ENCODE data around the gene PIGS. TPM values are rescaled to one million over a fixed set of nuclear protein-coding genes. Genes with fewer than 3 reads are reported as not detected.
A peak's percentile ranks its signal among the peaks of the same experiment; 100 is the strongest.

The PIGS gene
- total and polyA plus RNA-seq, 2 of the 4 experiments (the other 2 are of a cell fraction): 28.7 to 78.9 TPM

GRCh38 chr17:28552176-28552999, 18.9 kb downstream of the PIGS start, which contains the start of gene UNC119:
TSS of gene UNC119 (minus strand) at chr17:28552624. CDS start at chr17:28552557, 67 bp downstream.
- H4K91ac ChIP-seq (ENCODE audit: insufficient read depth, low read depth, low read length): no peak within 1 kb of the TSS
- BruUV-seq (replicated peaks): no TSS peak
- 0 out of 2 replicates have a peak within 1 kb of the TSS, but pooled peaks have one; percentile 10 for H3K18ac ChIP-seq (ENCODE audit: low read depth, low read length)
- H2AK9ac ChIP-seq (replicated peaks; ENCODE audit: low read depth, low read length, poor library complexity): peak within 1 kb of the TSS; percentile 92
- DNase-seq: peak; percentile 46
- no peak within 1 kb of the TSS for H2BK15ac ChIP-seq (ENCODE audit: low read depth, low read length)
- H3K23ac ChIP-seq (ENCODE audit: low read depth, low read length): peak within 1 kb of the TSS; percentile 79
- peaks cover 10% of the 10 kb centered on the region; the same call in 1 of the 2 replicates for H3K9me1 ChIP-seq (ENCODE audit: insufficient read depth, low read length)
- peaks cover 27% of the 10 kb centered on the region for H3K36me3 ChIP-seq (ENCODE audit: control insufficient read depth, insufficient read depth, low read length)
- peak within 1 kb of the TSS; percentile 99 for H3K4me2 ChIP-seq (ENCODE audit: low read depth, low read length)
- dilution Hi-C loops (cut with HindIII; ENCODE audit: low sequenced_read_pairs, unreplicated experiment) (no loop called here), in situ Hi-C loops (cut with MboI; ENCODE audit: low sequenced_read_pairs) (no loop called here), intact Hi-C loops (cut with micrococcal nuclease) (no loop called here)
- H4K8ac ChIP-seq (ENCODE audit: low read depth in 2 of 2, low read length in 2 of 2): peak within 1 kb of the TSS; percentile 9 to 69; a peak in 1 of 4 replicates
- H3K4me3 ChIP-seq (ENCODE audit: insufficient read depth, low read depth, low read length): peak within 1 kb of the TSS; percentile 81
- peak within 1 kb of the TSS; percentile 22 for H2BK5ac ChIP-seq (ENCODE audit: low read depth, low read length, poor library complexity, severe bottlenecking)
- TF ChIP-seq POLR2A (IDR thresholded peaks at IDR 0.05; ENCODE audit: low read depth, low read length) (0 out of 2 replicates have a peak, but pooled peaks have one; percentile 41), MAZ (IDR thresholded peaks at IDR 0.05; ENCODE audit: borderline replicate concordance, low read depth, low read length) (peak; percentile 39; the same call in 1 of the 2 replicates), MXI1 (IDR thresholded peaks at IDR 0.05; ENCODE audit: borderline replicate concordance, low read depth, low read length) (peak; percentile 6; the same call in 1 of the 2 replicates), BHLHE40 (IDR thresholded peaks at IDR 0.05; ENCODE audit: low read depth, low read length) (no peak), SMC3 (IDR thresholded peaks at IDR 0.05; ENCODE audit: low read depth, low read length) (no peak)
- H2AK5ac ChIP-seq (ENCODE audit: low read depth, low read length): peak within 1 kb of the TSS; percentile 54
- peak within 1 kb of the TSS; percentile 63 for H3K4ac ChIP-seq (ENCODE audit: low read depth, low read length)
- 5% methylated on average over 8 of the region's 67 CpGs; no CpG with 5 or more reads in 1 of the 2 experiments for WGBS, 2 experiments (ENCODE audit: extremely low coverage in 2 of 2, insufficient read length in 1 of 2)
- H2AFZ ChIP-seq (replicated peaks; ENCODE audit: low read length, poor library complexity): peak within 1 kb of the TSS; percentile 94
- ATAC-seq (ENCODE audit: low read depth): peak; percentile 96
- H3K9me3 ChIP-seq (ENCODE audit: control insufficient read depth, insufficient read depth, low read length): no peaks in the 10 kb centered on the region
- H3K27ac ChIP-seq (ENCODE audit: insufficient read depth, low read length): peak within 1 kb of the TSS; percentile 17; the same call in 1 of the 2 replicates
- H3K4me1 ChIP-seq (ENCODE audit: control insufficient read depth, insufficient read depth, low read length): peaks cover 6% of the 10 kb centered on the region
- H3K27me3 ChIP-seq (ENCODE audit: control insufficient read depth, insufficient read depth, low read length): no peaks in the 10 kb centered on the region
- H4K5ac ChIP-seq (ENCODE audit: low read depth, low read length): peak within 1 kb of the TSS; percentile 39
- H4K20me1 ChIP-seq (ENCODE audit: insufficient read depth, low read length): peaks cover 13% of the 10 kb centered on the region
- peak within 1 kb of the TSS; percentile 41 for H3K56ac ChIP-seq (ENCODE audit: extremely low read depth, insufficient read depth, low read length)
- H2BK120ac ChIP-seq (ENCODE audit: low read depth, low read length): no peak within 1 kb of the TSS
- POLR2A ChIA-PET (ENCODE audit: unreplicated experiment): no interaction called here
- peak within 1 kb of the TSS; percentile 83 for H3K14ac ChIP-seq (replicated peaks; ENCODE audit: low read depth, low read length)
- H2BK20ac ChIP-seq (ENCODE audit: low read depth, low read length): peak within 1 kb of the TSS; percentile 33; the same call in 1 of the 2 replicates
- peak within 1 kb of the TSS; percentile 70 for H3K9ac ChIP-seq (ENCODE audit: low read depth, low read length)
- H3K79me1 ChIP-seq (ENCODE audit: low read depth in 1 of 2, low read length in 2 of 2): peaks cover 14 to 27% of the 10 kb centered on the region in 2 experiments
- CTCF ChIA-PET: interaction anchor here (0.8 to 1.7 kb wide), 2 partner anchors 19 to 20 kb away, joined by 5 to 6 read pairs; partner anchors contain the start of gene PIGS

Data from IMR-90 (cell line).